Lower leg skin (tissue), 3 donors: ENCODE results near the gene MANF.

ENCODE experiments used
- POLR2A ChIP-seq, 2 donors: fragments of 450-650 bp; IDR thresholded peaks; one replicate each; pipeline ENCODE4 v1.6.1; 2016 to 2017; ENCODE audit warnings: antibody characterized with exemption in 2 of 2, mild to moderate bottlenecking in 1 of 2, moderate library complexity in 1 of 2
- TF ChIP-seq, protein P1 (sequence below), 3 donors: fragments of 450-650 bp; IDR thresholded peaks; one replicate each; pipeline ENCODE4 v1.5.1; 2016; ENCODE audit warnings: antibody characterized with exemption in 3 of 3, mild to moderate bottlenecking in 3 of 3, moderate library complexity in 2 of 3

DNA sequence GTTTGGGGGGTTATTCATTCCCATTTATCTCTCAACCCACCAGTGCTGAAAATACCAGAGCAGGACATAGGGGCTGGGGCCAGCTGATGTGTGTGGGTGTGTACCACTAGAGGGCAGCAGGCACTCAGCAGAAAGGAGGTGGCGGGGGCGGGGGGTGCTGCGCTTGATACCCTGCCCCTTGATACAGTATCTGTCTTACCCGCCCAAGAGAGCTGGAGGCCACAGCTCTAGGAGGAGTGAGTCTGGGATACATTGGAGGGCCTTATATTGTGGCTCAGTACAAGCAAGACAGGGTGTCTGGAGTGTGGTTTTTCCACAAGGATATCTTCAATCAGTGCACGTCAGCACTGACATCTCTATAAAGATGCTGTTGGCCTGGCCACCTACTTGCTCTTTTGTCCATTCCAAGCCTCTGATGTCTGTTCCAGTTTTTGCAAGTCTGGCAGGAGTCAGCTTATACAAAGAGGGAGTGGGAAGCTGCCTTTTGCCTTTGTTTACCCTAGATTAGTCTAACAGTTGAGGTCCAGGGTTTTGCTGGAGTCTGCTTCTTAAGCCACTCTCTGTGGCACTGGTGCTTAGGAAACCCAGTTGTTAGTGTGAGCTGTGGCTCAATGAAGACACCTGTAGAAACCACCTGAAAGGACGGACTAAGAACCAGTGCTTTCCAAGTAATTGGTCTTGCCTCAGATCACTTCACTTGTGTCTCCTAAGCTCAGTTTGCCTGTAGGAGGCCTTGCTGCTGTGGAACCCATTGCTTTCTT, 4.5 kb downstream of the MANF start:
- TF ChIP-seq, protein P1, sequence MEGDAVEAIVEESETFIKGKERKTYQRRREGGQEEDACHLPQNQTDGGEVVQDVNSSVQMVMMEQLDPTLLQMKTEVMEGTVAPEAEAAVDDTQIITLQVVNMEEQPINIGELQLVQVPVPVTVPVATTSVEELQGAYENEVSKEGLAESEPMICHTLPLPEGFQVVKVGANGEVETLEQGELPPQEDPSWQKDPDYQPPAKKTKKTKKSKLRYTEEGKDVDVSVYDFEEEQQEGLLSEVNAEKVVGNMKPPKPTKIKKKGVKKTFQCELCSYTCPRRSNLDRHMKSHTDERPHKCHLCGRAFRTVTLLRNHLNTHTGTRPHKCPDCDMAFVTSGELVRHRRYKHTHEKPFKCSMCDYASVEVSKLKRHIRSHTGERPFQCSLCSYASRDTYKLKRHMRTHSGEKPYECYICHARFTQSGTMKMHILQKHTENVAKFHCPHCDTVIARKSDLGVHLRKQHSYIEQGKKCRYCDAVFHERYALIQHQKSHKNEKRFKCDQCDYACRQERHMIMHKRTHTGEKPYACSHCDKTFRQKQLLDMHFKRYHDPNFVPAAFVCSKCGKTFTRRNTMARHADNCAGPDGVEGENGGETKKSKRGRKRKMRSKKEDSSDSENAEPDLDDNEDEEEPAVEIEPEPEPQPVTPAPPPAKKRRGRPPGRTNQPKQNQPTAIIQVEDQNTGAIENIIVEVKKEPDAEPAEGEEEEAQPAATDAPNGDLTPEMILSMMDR (IDR thresholded peaks at IDR 0.05): no peak
- TF ChIP-seq POLR2A (IDR thresholded peaks at IDR 0.05): no peak
